WTC11 (cell line): ENCODE data around the gene PPCDC.

Experiments
- MAX ChIP-seq: sonication (generic); formaldehyde crosslinking; IDR thresholded peaks from 2 replicates; pipeline ENCODE4 v1.8.0; 2022; ENCODE audit warnings: mild to moderate bottlenecking, missing genetic modification reagents
- TF ChIP-seq, protein P1 (sequence below): sonication (generic); formaldehyde crosslinking; IDR thresholded peaks from 2 replicates; pipeline ENCODE4 v1.8.1; 2023; ENCODE audit warnings: mild to moderate bottlenecking, missing genetic modification reagents

DNA sequence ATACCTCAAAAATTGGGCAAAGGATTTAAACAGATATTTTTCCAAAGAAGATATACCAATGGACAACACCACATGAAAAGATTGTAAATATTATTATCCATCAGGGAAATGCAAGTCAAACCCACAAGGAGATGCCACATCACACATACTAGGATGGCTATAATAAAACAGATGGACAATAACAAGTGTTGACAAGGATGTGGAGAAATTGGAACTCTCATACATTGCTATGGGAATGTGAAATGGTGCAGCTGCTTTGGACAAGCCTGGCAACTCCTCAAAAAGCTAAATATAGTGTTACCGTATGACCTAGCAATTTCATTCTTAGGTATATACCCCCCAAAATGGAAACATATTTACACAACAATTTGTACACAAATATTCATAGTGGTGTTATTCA lies 59.3 kb downstream of the PPCDC start:
- TF ChIP-seq, protein P1, sequence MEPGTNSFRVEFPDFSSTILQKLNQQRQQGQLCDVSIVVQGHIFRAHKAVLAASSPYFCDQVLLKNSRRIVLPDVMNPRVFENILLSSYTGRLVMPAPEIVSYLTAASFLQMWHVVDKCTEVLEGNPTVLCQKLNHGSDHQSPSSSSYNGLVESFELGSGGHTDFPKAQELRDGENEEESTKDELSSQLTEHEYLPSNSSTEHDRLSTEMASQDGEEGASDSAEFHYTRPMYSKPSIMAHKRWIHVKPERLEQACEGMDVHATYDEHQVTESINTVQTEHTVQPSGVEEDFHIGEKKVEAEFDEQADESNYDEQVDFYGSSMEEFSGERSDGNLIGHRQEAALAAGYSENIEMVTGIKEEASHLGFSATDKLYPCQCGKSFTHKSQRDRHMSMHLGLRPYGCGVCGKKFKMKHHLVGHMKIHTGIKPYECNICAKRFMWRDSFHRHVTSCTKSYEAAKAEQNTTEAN (CRISPR knock-in tag): no peak
- no peak for TF ChIP-seq MAX (CRISPR knock-in tag)
